NCI-H460 (cell line): ENCODE measurements around the gene TAF11. TPM values are rescaled to one million over a fixed set of nuclear protein-coding genes. Genes with fewer than 3 reads are reported as not detected.

Source experiments
- total RNA-seq: library from RNA; depleted of rRNA; stranded (reverse); fragments of >200 nt; shearing (Covaris generic); gene quantifications from 2 replicates; pipeline ENCODE4 v1.2.3, GENCODE V29; 2014; rRNA removed

TAF11 gene
- total RNA-seq, 1 experiment from 2014 or later: 24.5 TPM

Other genes with a start within 250 kb of the TAF11 start
- 15.5 and 16.4 TPM in 2 replicates for gene ILRUN, start 191.3 kb downstream of the TAF11 start, total RNA-seq
- 152 and 159 TPM in 2 replicates for gene SNRPC, start 130.5 kb downstream of the TAF11 start, total RNA-seq
- 20.0 and 21.8 TPM in 2 replicates for gene BLTP3A, start 96.0 kb downstream of the TAF11 start, total RNA-seq
- 5.9 and 6.0 TPM in 2 replicates for gene ANKS1A, start 1.2 kb upstream of the TAF11 start, total RNA-seq